Stimulated activated CD4-positive, alpha-beta T cell treated with anti-CD3 and anti-CD28 coated beads, Interleukin-4, amount 100 ng/mL, for 24 hours (primary cell): ENCODE data around the gene OBSCN.
A peak's percentile ranks its signal among the peaks of the same experiment; 100 is the strongest.

Experiments used
- DNase-seq: peaks from one replicate; pipeline ENCODE4 v3.0.0-alpha.2; 2020

Gene OBSCN

GRCh38 chr1:228207851-228208821, at the start of gene OBSCN:
OBSCN (plus strand) TSS chr1:228208044; CDS start chr1:228211784, 3,740 bp downstream.
- no peak for DNase-seq

- DNase-seq = no peak
Measured at GRCh38 chr1:228158151-228159007, 49.5 kb upstream of the OBSCN start.

- no peak for DNase-seq
Measured at GRCh38 chr1:228159008-228159665, 48.7 kb upstream of the OBSCN start.

DNA sequence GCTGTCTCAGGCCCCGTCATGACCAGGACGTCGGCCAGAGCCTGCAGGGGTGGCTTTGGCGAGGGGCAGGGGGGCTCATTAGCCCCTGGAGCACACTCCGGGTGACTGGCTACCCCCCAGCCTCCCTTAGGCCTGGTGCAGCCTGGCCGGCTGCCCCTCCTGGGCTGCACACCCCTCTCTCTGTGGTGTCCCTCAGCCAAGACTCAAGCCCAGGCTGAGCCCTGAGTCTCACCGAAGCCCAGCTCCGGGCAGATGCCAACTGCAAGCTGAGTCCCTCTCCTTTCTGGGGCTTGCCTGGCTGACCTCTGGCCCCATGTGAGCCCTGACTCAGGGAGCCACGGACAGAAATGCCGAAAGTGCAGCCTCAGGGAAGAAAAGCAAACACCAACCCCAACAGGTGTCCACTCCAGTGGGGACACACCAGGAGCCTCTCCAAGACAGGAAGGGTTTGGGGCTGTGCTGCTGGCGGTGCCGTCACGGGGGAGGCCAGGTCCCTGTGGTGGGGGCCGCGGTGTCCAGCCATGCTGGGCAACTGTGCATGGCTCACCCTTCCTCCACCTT, 47.6 kb upstream of the OBSCN start:
- no peak for DNase-seq

DNA sequence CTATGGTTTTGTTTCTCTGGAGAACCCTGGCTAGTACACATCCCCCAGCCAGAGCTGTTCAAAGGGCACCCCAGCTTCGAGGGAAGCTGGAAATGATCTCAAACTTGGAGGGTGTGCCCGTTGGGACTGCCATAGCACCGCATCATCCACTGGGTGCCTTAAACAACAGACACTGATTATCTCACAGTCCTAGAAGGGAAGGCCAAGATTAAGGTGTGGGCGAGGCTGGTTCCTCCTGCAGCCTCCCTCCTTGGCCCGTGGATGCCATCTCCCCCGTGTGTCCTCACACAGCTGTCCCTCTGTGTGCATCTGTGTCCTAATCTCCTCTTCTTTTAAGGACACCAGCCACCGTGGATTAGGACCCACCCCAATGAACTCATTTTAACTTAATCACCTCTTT, 46.5 kb upstream of the OBSCN start:
- DNase-seq = no peak

DNA sequence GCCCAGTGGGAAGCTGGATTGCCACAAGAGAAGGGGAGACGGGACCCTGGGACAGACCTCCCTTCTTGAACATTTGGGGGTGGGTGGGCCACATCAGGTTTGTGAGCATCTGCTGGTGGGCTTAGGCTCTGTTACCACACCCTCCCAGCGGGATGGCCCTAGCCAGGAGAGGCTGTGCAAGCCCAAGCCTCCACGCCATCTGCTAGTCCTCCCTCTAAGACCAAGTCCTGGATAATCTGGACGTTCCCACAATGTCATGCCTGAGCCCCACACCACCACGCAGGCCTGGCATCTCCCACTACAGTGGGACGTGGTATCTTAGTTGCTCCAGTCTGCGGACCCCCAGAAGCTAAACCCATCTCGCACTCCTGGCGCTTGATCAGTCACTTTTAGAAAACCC, 46.0 kb upstream of the OBSCN start:
- no peak for DNase-seq

- DNase-seq = no peak
Measured at GRCh38 chr1:228162286-228163006, 45.4 kb upstream of the OBSCN start.

DNA sequence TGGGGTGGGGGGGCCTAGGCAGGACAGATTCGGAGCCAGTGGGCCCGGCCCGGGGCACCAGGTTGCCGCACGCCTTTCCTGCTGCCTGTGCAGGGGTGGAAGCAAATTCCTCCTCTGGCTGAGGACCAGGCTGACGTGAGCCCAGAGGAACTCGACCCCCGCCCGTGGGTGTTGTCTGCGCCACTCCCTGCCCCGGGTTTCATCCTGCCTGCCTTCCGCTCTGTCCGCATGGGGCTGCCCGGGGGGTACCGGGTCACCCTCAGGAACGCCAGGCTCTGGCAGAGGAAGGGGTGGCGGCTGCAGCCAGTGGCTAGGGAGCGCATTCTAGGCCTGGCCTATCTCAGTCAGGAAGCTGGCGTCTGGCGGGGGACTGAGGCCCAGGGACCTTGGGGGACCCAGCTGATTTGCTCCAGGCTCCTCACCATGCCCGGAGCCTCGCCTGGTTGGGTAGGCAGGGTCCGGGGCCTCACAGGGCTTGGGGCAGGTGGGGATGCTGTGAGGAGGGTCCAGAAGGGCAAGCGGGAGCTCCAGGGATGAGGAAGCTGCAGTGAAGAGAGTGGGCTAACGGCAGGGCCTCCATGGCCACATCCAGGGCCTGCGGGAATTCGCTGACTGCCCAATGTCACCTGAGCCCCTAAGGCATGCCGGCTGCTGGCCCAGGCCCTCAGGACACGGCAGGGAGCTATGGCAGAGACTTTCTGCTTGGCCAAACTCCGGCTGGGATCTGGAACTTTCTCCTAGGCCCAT, 44.7 kb upstream of the OBSCN start:
- no peak for DNase-seq

DNA sequence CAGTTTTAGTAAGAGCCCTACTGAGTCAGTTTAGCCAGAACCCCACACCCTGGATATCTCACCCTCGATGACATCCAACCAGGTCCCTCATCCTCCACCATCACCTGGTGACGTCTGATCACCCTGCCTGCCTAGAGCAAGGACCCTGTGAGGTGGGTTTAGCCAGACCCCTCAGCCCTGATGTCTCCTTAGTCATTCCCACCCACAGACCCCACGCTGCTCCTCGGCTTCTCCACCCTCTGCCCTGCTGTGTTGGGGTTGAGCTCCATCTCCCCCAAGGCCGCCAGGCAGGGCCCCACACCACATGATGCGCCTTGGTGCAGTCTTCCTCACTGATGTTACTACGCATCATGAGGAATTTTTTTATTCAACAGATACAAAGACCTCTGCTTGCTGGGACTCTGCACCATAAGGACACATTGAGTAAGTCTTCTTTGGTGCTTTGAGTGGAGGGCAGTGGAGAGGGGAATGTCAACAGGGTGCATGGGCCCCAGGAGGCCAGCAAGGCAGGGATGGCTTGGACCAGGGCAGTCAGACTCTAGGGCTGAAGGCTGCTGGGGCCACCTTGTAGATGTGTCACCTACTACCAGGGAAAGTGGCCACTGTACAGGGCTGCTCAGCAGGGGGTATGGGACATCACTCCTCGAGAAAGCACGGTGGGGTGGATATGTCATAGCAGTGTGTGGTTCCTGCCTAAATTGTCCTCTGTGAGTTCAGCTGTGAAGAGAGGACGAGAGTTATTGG, 43.9 kb upstream of the OBSCN start:
- DNase-seq = no peak

DNA sequence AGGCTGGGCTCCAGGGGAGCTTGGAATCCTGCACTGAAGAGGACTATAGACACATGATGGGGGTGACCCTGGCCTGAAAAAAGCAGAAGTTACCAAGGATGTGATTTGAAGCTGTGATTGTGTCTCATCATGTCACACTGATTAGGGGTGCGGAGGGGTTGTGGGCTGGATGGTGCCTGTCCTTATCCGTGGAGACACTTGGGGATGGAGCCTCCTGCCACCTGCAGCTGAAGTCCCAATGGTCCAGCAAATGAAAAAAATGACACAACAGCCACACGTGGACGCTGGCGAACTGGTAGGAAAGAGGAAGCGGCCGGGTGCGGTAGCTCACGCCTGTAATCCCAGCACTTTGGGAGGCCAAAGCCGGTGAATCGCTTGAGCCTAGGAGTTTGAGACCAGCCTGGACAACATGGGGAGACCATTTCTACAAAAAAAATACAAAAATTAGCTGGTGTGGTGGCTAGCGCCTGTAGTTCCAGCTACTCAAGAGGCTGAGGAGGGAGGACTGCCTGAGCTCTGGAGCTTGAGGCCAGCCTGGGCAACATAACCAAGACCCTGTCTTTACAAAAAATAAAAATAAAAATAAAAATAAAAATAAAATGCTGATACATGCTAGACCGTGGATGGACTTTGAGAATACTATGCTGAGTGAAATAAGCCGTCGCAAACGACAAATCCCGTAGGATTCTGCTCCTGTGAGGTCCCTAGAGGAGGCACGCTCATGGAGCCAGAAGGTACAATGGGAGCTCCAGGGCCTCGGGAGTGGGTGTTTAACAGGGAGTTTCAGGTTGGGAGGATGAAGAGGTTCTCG, 43.1 kb upstream of the OBSCN start:
- no peak for DNase-seq

- peak; percentile 100 for DNase-seq
Measured at GRCh38 chr1:228165372-228166169, 42.3 kb upstream of the OBSCN start, which contains the start of gene IBA57. IBA57 (plus strand) TSS chr1:228165804; CDS start chr1:228165817, 13 bp downstream.

DNA sequence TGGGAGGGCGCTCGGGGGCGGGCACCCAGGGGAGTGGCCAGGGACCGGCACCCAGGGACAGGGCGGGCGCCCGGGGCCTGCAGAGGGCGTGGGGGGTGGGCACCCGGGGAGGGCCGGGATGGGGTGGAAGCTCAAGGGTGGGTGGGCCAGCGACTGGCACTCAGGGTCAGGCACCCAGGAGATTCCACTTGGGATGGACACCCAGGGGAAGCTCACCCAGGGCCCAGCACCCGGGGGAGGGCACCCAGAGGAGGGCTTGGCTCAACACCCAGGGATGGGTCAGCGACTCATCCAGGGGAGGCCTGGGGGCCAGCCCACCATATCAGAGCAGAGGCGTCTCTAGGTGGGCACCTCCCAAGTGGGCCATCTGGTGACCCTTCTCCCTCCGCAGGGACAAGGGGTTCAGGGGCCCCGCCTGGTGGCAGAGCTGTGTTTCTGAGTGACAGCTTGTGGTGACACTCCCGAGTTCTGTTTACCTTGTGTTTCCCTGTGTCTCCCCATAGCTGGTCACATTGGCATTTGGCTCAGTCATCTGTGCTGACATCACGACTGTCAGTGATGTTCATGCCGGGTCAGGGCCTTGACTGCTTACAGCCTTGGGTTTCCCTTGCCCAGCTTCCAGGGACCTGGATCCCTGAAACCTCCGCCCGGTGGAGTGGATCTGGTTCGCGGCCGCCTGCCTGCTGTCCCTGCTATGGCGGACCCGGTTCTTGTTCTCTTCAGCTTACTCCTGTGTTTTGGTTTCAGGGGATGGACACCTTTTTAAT, 41.5 kb upstream of the OBSCN start:
- DNase-seq = peak; percentile 57

- DNase-seq = no peak
Measured at GRCh38 chr1:228168563-228169270, 39.1 kb upstream of the OBSCN start.

DNA sequence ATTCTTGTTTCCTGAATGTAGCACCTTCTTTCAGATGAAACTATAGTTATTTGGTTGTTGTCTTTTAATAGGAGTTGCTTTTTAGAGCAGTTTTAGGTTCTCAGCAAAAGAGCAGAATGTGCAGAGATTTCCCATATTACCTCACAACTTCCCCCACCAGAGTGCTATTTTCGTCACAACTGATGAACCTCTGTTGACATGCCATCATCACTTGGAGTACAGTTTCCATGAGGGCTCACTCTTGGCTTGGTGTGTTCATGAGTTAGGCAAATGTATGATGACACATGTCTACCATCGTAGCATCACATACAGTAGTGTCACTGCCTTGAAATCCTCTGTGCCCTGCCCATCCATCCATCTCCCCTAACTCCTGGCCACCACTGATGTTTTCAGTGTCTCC, 38.5 kb upstream of the OBSCN start:
- DNase-seq = no peak

- no peak for DNase-seq
Measured at GRCh38 chr1:228170666-228171065, 37.2 kb upstream of the OBSCN start.

DNA sequence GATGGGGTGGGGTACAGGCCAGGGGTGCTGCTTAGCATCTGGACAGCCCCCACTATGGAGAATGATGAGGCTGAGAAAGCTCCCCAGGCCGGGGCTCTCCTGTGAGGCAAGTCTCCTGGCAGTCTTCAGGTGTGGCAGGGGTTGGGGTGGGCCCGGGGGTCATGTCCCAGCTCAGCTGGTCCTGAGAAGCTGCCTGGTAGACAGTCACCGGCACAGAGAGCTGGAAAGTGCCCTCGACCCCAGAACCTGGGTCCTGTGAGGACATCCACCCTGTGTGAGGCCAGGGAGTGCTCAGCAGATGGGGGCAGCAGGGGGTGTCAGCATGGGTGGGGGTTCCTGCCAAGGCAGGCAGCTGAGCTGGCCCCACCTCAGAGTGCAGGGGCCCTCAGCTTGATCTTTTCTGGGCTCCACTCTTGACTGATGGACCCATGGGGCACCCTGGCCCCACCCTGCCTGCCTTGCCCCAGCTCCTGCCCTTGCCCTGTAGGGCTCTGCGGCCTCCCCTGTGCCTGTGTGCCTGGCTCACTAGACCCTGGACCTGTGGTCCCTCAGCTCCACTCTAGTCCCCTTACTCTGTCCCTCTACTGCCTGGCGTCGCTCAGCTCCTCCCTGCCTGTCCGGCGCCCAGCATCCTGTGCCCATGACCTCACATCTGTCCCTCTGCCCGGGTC, 36.5 kb upstream of the OBSCN start:
- no peak for DNase-seq
